Adipocyte (in vitro differentiated cells): ENCODE measurements around the gene RAB6B.

Experiments used
- DNase-seq: peaks from one replicate; pipeline ENCODE4 v3.0.0-alpha.2; 2015; ENCODE audit warnings: low read depth
- H3K27me3 ChIP-seq: replicated peaks from 2 replicates; pipeline ENCODE4 v1.7.0; 2013; ENCODE audit warnings: mild to moderate bottlenecking, low read length, moderate library complexity; ENCODE audit not compliant: control insufficient read depth, insufficient read depth
- H3K36me3 ChIP-seq: 2 replicates; pipeline ENCODE4 v1.7.0; 2013; ENCODE audit warnings: low read length, mild to moderate bottlenecking, moderate library complexity; ENCODE audit not compliant: control insufficient read depth, insufficient read depth, severe bottlenecking
- H3K4me1 ChIP-seq: 2 replicates; pipeline ENCODE4 v1.7.0; 2013; ENCODE audit warnings: mild to moderate bottlenecking, low read length, moderate library complexity; ENCODE audit not compliant: control insufficient read depth, insufficient read depth
- H3K4me3 ChIP-seq: 2 replicates; pipeline ENCODE4 v1.7.0; 2013; ENCODE audit warnings: mild to moderate bottlenecking, low read length, moderate library complexity
- H3K9ac ChIP-seq: 2 replicates; pipeline ENCODE4 v1.7.0; 2013; ENCODE audit warnings: mild to moderate bottlenecking, low read length, moderate library complexity
- H3K9me3 ChIP-seq: 2 replicates; pipeline ENCODE4 v1.7.0; 2013; ENCODE audit warnings: mild to moderate bottlenecking, low read length, moderate library complexity; ENCODE audit not compliant: control insufficient read depth

The RAB6B gene

DNA sequence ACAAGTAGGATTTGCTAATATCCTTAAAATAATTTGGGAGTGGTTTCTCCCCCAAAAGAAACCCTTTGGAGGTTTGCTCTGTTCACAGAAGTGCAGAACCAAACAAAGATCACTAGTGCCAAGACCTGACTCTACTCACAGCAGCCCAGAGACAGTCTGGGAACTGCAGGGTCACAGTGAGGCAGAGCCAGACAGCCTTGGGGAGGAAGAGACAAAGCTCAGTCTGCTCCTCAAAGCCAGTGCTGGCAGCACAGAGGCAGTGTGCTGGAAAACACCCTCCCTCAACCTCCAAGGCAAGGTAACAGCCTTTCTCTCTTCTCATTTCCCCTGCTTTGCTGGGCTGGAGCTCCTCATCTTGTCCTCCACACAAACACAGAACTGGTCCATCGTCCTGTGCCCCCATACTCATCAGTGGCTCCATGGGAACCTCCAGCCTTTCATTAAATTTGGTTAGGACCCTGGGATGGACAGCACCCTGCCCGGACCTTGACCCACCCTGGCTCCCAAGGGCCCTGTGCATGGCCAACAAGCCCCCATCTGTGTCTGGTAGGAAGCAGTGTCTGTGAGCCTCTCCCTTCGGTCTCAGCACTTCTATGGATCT, 12.6 kb downstream of the RAB6B start:
- no peak for DNase-seq
- peaks cover 12% of the 10 kb centered on the region for H3K9me3 ChIP-seq
- H3K36me3 ChIP-seq: no peaks in the 10 kb centered on the region
- H3K27me3 ChIP-seq: peaks cover 16% of the 10 kb centered on the region
- H3K4me3 ChIP-seq: no peak overlapping the region
- H3K9ac ChIP-seq: no peak overlapping the region
- peaks cover 3% of the 10 kb centered on the region for H3K4me1 ChIP-seq

DNA sequence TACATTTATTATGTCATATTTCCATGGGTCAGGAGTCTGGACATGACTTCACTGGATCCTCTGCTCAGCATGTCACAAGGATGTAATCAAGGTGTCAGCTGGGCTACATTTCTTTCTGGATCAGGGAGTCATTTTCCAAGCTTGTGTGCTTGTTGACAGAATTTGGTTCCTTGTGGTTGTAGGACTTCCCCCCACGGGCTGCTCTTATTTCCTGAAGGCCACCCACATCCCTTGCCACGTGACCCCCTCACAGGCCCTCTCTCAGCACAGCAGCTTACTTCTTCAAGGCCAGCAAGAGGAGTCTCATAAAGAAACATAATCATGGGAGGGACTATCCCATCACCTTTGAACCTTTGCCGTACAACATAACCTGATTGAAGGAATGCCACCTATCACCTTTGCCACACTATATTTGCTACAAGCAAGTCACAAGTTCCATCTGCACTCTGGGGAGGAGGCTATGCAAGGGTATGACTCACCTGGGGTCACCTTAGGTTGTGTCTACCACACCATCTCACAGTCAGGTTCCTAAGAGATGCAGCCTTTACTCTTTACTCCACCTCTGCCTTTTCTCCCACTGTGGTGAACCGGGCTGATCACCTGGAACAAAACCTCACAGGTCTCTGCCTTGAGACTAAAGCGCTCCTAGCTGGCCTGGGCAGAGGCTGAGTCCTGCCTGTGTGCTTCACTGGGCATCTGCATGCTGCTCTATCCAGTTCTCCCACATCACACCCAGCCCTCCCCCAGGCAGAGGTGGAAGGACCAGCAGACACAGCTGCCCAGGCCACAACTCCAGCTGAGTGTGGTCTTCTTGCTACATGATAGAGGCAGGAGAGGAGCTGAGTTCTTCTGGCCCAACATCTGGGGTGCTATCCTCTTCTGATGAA, 13.5 kb downstream of the RAB6B start:
- no peak for DNase-seq
- H3K4me1 ChIP-seq: no peaks in the 10 kb centered on the region
- no peak overlapping the region for H3K4me3 ChIP-seq
- no peaks in the 10 kb centered on the region for H3K36me3 ChIP-seq
- H3K27me3 ChIP-seq: peaks cover 16% of the 10 kb centered on the region
- peaks cover 16% of the 10 kb centered on the region for H3K9me3 ChIP-seq
- no peak overlapping the region for H3K9ac ChIP-seq

DNA sequence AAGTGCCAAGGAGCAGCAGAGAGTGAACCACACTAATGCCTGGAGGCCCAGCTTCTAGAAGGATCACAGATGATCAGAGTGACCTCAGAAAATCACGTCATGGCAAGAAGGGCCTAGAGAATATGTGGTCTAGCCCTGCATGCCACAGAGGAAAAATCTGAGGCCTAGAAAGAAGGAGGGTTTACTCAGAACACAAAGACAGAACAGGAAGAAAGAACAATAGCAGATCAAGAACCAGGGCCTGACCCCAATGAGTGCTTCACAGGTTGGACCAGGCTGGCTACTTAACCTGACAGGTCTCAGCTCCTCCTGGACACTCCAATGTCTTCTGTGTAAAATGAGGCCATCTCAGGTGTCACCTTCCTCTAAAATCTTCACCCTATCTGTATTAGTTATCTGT, 14.2 kb downstream of the RAB6B start:
- H3K4me3 ChIP-seq: no peak overlapping the region
- peaks cover 16% of the 10 kb centered on the region for H3K27me3 ChIP-seq
- no peak for DNase-seq
- no peaks in the 10 kb centered on the region for H3K36me3 ChIP-seq
- H3K9me3 ChIP-seq: peaks cover 16% of the 10 kb centered on the region
- H3K4me1 ChIP-seq: no peaks in the 10 kb centered on the region
- H3K9ac ChIP-seq: no peak overlapping the region

DNA sequence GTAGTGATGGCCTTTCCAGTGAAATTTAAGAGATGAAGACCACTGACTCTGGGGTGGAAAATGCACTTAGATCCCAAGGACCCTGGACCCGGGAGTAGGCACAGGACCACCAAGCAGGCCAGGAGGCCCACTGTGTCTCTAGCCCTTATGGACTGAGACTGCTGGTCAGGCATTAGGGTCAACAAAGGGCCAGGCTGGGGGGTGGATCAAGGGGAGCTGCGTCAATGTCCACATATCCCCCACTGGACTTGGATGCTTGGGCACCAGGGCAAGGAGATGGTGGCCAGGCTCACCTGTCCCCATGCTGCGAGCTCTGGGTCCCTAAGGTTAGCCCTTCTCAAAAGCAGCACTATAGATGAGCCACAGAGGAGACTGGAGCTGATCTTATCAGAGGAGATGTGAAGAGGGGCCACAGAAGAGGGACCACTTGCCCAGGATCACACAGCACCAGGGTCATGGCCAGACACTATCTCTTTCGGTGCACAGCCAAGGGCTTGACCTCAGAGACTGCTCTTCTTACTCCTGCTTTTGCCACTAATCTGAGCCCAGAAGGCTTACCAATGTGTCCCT, 14.7 kb downstream of the RAB6B start:
- Histone ChIP-seq H3K27me3 (peaks cover 12% of the 10 kb centered on the region), H3K4me1 (no peaks in the 10 kb centered on the region), H3K4me3 (no peak overlapping the region), H3K9ac (no peak overlapping the region), H3K36me3 (no peaks in the 10 kb centered on the region), H3K9me3 (peaks cover 16% of the 10 kb centered on the region)
- DNase-seq: no peak

DNA sequence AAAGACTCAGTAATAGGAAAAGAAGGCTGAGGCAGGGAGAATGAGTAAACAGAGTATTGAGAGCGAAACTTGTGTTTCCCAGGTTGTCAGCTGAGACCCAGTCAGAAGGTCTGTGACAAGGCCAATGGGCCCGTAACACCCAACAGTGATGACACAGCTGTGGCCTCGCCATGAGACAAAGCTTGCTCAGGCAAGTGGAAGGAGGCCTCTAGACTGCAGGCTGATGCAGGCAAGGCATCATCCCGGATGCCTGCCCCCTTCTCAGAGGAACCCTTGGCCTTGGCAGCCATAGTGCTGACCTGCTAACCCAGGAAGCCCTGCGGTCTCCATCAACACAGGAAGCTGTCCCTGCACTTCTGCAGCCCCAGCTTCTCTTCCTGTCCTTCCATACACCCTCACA, 15.4 kb downstream of the RAB6B start:
- Histone ChIP-seq H3K36me3 (no peaks in the 10 kb centered on the region), H3K27me3 (peaks cover 11% of the 10 kb centered on the region), H3K9ac (no peak overlapping the region), H3K9me3 (peaks cover 16% of the 10 kb centered on the region), H3K4me3 (no peak overlapping the region), H3K4me1 (no peaks in the 10 kb centered on the region)
- DNase-seq: no peak

DNA sequence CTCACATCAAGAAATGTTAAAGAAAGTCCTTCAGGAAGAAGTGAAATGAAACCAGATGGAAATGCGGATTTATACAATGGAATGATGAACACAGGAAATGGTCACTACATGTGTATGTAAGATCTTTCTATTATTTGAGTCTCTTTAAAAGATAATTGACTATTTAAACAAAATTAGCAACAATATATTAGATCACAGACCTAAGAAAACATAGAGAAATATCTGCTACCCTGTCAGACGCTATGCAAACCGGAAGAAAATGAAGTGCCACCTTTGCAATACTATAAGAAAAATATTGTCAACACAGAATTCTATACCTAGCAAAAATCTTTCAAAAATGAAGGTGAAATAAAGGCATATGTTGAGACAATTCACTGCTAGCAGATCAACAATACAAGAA, 17.2 kb downstream of the RAB6B start:
- Histone ChIP-seq H3K36me3 (no peaks in the 10 kb centered on the region), H3K9me3 (peaks cover 16% of the 10 kb centered on the region), H3K9ac (no peak overlapping the region), H3K4me1 (no peaks in the 10 kb centered on the region), H3K27me3 (no peaks in the 10 kb centered on the region), H3K4me3 (no peak overlapping the region)
- DNase-seq: no peak

DNA sequence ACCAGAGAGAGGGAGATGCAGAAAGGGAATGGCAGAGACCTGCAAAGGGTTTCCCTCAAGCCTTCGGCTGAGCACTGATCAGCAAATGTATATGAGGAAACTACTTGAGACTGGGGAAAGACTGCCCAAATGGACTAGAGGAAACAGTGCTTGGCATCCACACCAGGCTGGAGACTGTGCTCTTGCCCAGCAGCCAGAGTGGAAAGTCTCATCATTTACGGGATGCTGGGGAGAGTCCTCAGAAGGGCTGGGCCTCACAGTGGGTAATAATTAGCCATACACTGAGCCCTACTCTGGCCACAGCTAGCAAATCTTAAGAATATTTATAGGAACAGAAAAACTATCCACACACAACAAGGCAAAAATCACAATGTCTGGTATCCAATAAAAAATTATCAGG, 18.5 kb downstream of the RAB6B start:
- Histone ChIP-seq H3K4me1 (no peaks in the 10 kb centered on the region), H3K4me3 (no peak overlapping the region), H3K9ac (no peak overlapping the region), H3K9me3 (peaks cover 16% of the 10 kb centered on the region), H3K36me3 (no peaks in the 10 kb centered on the region), H3K27me3 (no peaks in the 10 kb centered on the region)
- DNase-seq: no peak

DNA sequence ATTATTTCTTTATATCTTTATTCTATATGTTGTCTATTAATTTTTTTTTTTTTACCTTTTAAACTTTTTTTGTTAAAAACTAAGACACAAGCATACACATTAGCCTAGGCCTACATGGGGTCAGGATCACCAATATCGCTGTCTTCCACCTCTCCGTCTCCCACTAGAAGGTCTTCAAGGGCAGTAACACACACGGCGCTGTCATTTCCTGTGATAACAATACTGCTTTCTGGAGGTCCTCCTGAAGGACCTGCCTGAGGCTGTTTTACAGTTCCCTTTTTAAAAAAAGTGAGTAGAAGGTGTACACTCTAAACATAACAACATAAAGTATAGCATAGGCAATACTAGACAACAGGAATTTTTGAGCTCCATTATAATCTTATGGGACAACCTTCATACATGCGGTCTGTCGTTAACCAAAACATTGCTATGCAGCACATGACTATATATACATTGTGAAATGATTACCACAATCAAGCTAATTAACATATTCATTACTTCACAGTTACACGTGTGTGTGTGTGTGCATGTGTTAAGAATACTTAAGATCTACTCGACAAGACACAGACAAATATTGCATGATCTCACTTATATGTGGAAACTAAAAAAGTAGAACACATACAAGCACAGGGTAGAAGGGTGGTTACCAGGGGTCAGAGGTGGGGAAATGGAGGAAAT, 20.8 kb downstream of the RAB6B start:
- H3K36me3 ChIP-seq: no peaks in the 10 kb centered on the region
- no peak for DNase-seq
- no peak overlapping the region for H3K4me3 ChIP-seq
- no peaks in the 10 kb centered on the region for H3K4me1 ChIP-seq
- no peak overlapping the region for H3K9ac ChIP-seq
- peaks cover 16% of the 10 kb centered on the region for H3K9me3 ChIP-seq
- H3K27me3 ChIP-seq: no peaks in the 10 kb centered on the region

DNA sequence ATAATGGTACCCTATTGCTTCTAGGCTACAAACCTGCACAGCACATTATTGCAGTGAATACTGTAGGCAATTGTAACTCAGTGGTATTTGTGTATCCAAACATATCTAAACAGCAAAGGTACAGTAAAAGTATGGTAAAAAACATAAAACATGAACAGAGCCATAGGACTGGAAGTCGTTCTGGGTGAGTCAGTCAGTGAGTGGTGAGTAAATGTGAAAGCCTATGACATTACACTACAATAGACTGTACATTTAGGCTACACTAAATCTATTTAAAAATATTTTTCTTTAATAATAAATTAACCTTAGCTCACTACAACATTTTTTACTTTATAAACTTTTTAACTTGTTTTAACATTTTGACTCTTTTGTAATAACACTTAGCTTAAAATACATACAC, 21.3 kb downstream of the RAB6B start:
- Histone ChIP-seq H3K27me3 (no peaks in the 10 kb centered on the region), H3K4me3 (no peak overlapping the region), H3K9ac (no peak overlapping the region), H3K9me3 (peaks cover 21% of the 10 kb centered on the region), H3K36me3 (no peaks in the 10 kb centered on the region), H3K4me1 (no peaks in the 10 kb centered on the region)
- no peak for DNase-seq

DNA sequence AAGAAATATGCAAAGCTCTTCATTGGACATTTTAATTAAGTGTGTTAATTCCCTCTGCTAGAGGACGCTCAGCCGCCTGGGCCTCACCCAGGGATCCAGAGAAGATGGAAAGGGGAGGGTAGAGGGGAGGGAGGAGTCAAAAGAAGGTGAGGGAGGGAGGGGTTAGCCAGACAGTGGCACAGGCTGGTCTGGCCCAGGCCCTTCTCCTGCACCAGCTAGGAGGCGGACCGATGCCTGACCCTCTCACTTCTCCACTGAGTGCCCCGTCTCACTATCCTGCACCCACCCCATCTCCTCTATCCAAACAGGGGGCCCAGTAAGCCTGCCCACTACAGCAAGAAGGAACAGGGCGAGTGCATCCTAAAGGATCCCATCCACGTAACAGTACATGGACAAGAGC, 22.9 kb downstream of the RAB6B start:
- no peak overlapping the region for H3K9ac ChIP-seq
- DNase-seq: no peak
- peaks cover 6% of the 10 kb centered on the region for H3K9me3 ChIP-seq
- H3K36me3 ChIP-seq: no peaks in the 10 kb centered on the region
- H3K27me3 ChIP-seq: peaks cover 4% of the 10 kb centered on the region
- H3K4me1 ChIP-seq: no peaks in the 10 kb centered on the region
- H3K4me3 ChIP-seq: no peak overlapping the region

DNA sequence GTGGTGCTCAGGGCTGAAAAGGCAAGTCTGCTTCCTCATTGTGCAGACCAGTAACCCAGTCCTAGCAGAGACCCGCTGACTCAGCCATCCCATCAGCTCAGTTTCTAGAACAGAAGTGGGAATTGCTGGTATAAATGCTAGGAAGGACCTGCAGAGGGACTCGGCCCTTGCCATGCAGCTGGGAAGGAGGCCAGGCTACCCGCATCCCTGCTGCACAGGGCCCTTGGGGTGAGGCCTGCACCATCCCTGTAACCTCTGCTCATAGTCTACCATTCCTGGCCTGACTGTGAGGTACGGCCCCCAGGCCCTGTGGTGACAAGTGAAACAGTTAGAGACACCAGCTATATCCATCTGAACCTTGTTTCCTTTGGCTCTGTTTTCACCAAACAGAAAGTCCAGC, 23.5 kb downstream of the RAB6B start:
- H3K4me1 ChIP-seq: no peaks in the 10 kb centered on the region
- DNase-seq: no peak
- H3K27me3 ChIP-seq: peaks cover 6% of the 10 kb centered on the region
- no peak overlapping the region for H3K9ac ChIP-seq
- no peaks in the 10 kb centered on the region for H3K36me3 ChIP-seq
- peaks cover 4% of the 10 kb centered on the region for H3K9me3 ChIP-seq
- H3K4me3 ChIP-seq: no peak overlapping the region
